Upper lobe of left lung (tissue), 6 donors: ENCODE measurements around the gene GNG13. TPM values are rescaled to one million over a fixed set of nuclear protein-coding genes. Genes with fewer than 3 reads are reported as not detected.

Source experiments
- ATAC-seq, 2 donors: fragments of 200-7000 bp; cut with Tn5 transposase; one replicate each; pipeline ENCODE4 v1.9.1; 2022; ENCODE audit warnings: mild to moderate bottlenecking in 2 of 2, moderate library complexity in 2 of 2; ENCODE audit not compliant: low FRiP score in 2 of 2
- DNase-seq, 2 donors: peaks; one replicate each; pipeline ENCODE4 v3.0.0-alpha.2; 2019 to 2020
- H3K27ac ChIP-seq, 4 donors: fragments of 200-600 bp; sonication (generic); one replicate each; pipeline ENCODE4 v1.5.1; 2016 to 2019
- H3K27me3 ChIP-seq, 4 donors: fragments of 200-600 bp; sonication (generic); one replicate each; pipeline ENCODE4 v1.5.1; 2017 to 2019
- H3K36me3 ChIP-seq, 4 donors: fragments of 200-600 bp; sonication (generic); one replicate each; pipeline ENCODE4 v1.5.1; 2016 to 2019
- H3K4me1 ChIP-seq, 4 donors: fragments of 200-600 bp; sonication (generic); one replicate each; pipeline ENCODE4 v1.5.1; 2018 to 2019
- H3K4me3 ChIP-seq, 4 donors: fragments of 200-600 bp; sonication (generic); one replicate each; pipeline ENCODE4 v1.5.1; 2017 to 2019; ENCODE audit warnings: mild to moderate bottlenecking in 2 of 4, moderate library complexity in 1 of 4
- H3K9me3 ChIP-seq, 4 donors: fragments of 200-600 bp; sonication (generic); one replicate each; pipeline ENCODE4 v1.5.1; 2018 to 2019
- CTCF ChIP-seq, 6 experiments: fragments of 450-650 bp in 4 of 6; fragments of 200-600 bp in 2 of 6; sonication (generic) in 2 of 6; IDR thresholded peaks; one replicate each; pipeline ENCODE4 v1.5.1; 2016 to 2019; ENCODE audit warnings: antibody characterized with exemption in 6 of 6
- EP300 ChIP-seq, 4 donors: sonication (generic); formaldehyde crosslinking; IDR thresholded peaks; one replicate each; pipeline ENCODE4 v1.5.1; 2017; ENCODE audit warnings: antibody characterized with exemption in 4 of 4, control low read depth in 2 of 4
- POLR2A ChIP-seq, 4 donors: fragments of 450-650 bp; IDR thresholded peaks; one replicate each; pipeline ENCODE4 v1.5.1; 2016 to 2017; ENCODE audit warnings: antibody characterized with exemption in 4 of 4, mild to moderate bottlenecking in 2 of 4
- POLR2AphosphoS5 ChIP-seq, 2 donors: sonication (generic); formaldehyde crosslinking; IDR thresholded peaks; one replicate each; pipeline ENCODE4 v1.5.1; 2017; ENCODE audit warnings: antibody characterized with exemption in 2 of 2
- WGBS, 2 donors: methylation state at CpG; one replicate each; pipeline ENCODE4 v1.1.5; 2017 to 2018; 5-methylcytosine and 5-hydroxymethylcytosine counted together
- total RNA-seq, 6 donors: library from RNA; depleted of rRNA in 4 of 6; stranded (reverse); fragments of >200 nt in 4 of 6; gene quantifications; one replicate each; pipeline versions ENCODE4 v1.1.0 to v1.2.1, GENCODE V29; 2016 to 2021
- donor health status: DM: no; HTN: no; CAD: no; lungs with moderate emphysema.
- donor health status: DM: no; HTN: yes; CAD: no; lungs with severe emphysema.

GNG13 gene
- total RNA-seq, 6 donors from 2014 or later: not detected

- peak in 1 of 2 donors; percentile 58 for DNase-seq
- TF ChIP-seq POLR2AphosphoS5 (IDR thresholded peaks at IDR 0.05): no peak
- TF ChIP-seq CTCF (IDR thresholded peaks at IDR 0.05): no peak
- no peak for TF ChIP-seq EP300 (IDR thresholded peaks at IDR 0.05)
- TF ChIP-seq POLR2A (IDR thresholded peaks at IDR 0.05): no peak
- Histone ChIP-seq H3K4me1 (no peaks in the 10 kb centered on the region), H3K27me3 (no peaks in the 10 kb centered on the region), H3K36me3 (no peaks in the 10 kb centered on the region), H3K9me3 (no peaks in the 10 kb centered on the region), H3K4me3 (no peak overlapping the region), H3K27ac (no peak overlapping the region)
- no peak for ATAC-seq
- 53 to 77% methylated on average over 21 to 26 of the region's 26 CpGs for WGBS, 2 donors
These were observed 44.8 kb upstream of the GNG13 start for GRCh38 chr16:845351-845745.

- DNase-seq: peak in 1 of 2 donors; percentile 82
- no peak for ATAC-seq
- no peak overlapping the region for H3K27ac ChIP-seq
- H3K36me3 ChIP-seq: no peaks in the 10 kb centered on the region
- no peaks in the 10 kb centered on the region for H3K27me3 ChIP-seq
- no peak overlapping the region for H3K4me3 ChIP-seq
- WGBS, 2 donors: 92 to 94% methylated on average over 30 to 34 of the region's 48 CpGs
- no peak for TF ChIP-seq EP300 (IDR thresholded peaks at IDR 0.05)
- no peak for TF ChIP-seq CTCF (IDR thresholded peaks at IDR 0.05)
- TF ChIP-seq POLR2AphosphoS5 (IDR thresholded peaks at IDR 0.05): no peak
- no peak for TF ChIP-seq POLR2A (IDR thresholded peaks at IDR 0.05)
- no peaks in the 10 kb centered on the region for H3K4me1 ChIP-seq
- H3K9me3 ChIP-seq: no peaks in the 10 kb centered on the region
These were observed 44.3 kb upstream of the GNG13 start for GRCh38 chr16:844638-845350.

- no peaks in the 10 kb centered on the region for H3K36me3 ChIP-seq
- H3K4me1 ChIP-seq: no peaks in the 10 kb centered on the region
- no peak for TF ChIP-seq EP300 (IDR thresholded peaks at IDR 0.05)
- TF ChIP-seq POLR2AphosphoS5 (IDR thresholded peaks at IDR 0.05): no peak
- TF ChIP-seq POLR2A (IDR thresholded peaks at IDR 0.05): no peak
- TF ChIP-seq CTCF (IDR thresholded peaks at IDR 0.05): no peak
- 90% methylated on average over 20 of the region's 20 CpGs for WGBS, 2 donors
- no peaks in the 10 kb centered on the region for H3K9me3 ChIP-seq
- DNase-seq (peak in 1 of 2 donors; percentile 56), ATAC-seq (no peak)
- no peaks in the 10 kb centered on the region for H3K27me3 ChIP-seq
- H3K27ac ChIP-seq: no peak overlapping the region
- H3K4me3 ChIP-seq: no peak overlapping the region
These were observed 43.2 kb upstream of the GNG13 start for GRCh38 chr16:843771-844170.

GRCh38 chr16:842711-843560 is 42.4 kb upstream of the GNG13 start:
- no peak for ATAC-seq
- DNase-seq: peak in 1 of 2 donors; percentile 76
- no peak overlapping the region for H3K4me3 ChIP-seq
- TF ChIP-seq CTCF (IDR thresholded peaks at IDR 0.05) (no peak), POLR2AphosphoS5 (IDR thresholded peaks at IDR 0.05) (no peak), POLR2A (IDR thresholded peaks at IDR 0.05) (no peak), EP300 (IDR thresholded peaks at IDR 0.05) (no peak)
- no peaks in the 10 kb centered on the region for H3K27me3 ChIP-seq
- H3K36me3 ChIP-seq: no peaks in the 10 kb centered on the region
- no peaks in the 10 kb centered on the region for H3K4me1 ChIP-seq
- no peak overlapping the region for H3K27ac ChIP-seq
- WGBS, 2 donors: 83 to 85% methylated on average over 25 to 33 of the region's 33 CpGs
- H3K9me3 ChIP-seq: no peaks in the 10 kb centered on the region
